ENCODE measurements around the gene LZTR1.
"Not testable (repeated sequence)": the region's sequence is repeated elsewhere in the genome, so short reads cannot be mapped to it uniquely, and the experiment has no call there.

DNA sequence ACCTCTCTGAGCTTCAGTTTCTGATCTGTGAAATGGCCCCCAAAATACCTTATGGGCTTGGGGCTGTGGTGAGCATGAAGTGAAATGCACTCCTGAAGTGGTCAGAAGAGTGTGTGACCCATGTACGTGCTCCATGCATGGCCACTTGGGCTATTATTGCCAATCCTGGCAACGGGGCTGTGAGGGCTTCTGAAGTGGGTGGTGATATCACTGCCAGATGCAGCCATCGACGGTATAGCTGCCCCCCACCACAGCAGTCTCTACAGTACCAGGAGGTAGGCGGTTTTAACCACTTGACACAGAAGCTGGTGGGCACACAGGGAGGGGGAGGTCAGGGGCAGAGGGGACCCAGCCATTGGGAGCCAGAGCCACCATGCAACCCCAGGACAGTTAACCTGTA is 66.4 kb downstream of the LZTR1 start:
- TF ChIP-seq, protein P1, sequence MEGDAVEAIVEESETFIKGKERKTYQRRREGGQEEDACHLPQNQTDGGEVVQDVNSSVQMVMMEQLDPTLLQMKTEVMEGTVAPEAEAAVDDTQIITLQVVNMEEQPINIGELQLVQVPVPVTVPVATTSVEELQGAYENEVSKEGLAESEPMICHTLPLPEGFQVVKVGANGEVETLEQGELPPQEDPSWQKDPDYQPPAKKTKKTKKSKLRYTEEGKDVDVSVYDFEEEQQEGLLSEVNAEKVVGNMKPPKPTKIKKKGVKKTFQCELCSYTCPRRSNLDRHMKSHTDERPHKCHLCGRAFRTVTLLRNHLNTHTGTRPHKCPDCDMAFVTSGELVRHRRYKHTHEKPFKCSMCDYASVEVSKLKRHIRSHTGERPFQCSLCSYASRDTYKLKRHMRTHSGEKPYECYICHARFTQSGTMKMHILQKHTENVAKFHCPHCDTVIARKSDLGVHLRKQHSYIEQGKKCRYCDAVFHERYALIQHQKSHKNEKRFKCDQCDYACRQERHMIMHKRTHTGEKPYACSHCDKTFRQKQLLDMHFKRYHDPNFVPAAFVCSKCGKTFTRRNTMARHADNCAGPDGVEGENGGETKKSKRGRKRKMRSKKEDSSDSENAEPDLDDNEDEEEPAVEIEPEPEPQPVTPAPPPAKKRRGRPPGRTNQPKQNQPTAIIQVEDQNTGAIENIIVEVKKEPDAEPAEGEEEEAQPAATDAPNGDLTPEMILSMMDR (IDR thresholded peaks at IDR 0.05; ENCODE audit: low read length): not testable (repeated sequence)
- not testable (repeated sequence) for TF ChIP-seq EZH2 (optimal IDR thresholded peaks at IDR 0.05; ENCODE audit: low read depth, low read length); EZH2phosphoT487 (IDR thresholded peaks at IDR 0.05; ENCODE audit: low read length)

Data from MM.1S (cell line).